ENCODE data around the gene FGFR2.

FGFR2 gene

DNA sequence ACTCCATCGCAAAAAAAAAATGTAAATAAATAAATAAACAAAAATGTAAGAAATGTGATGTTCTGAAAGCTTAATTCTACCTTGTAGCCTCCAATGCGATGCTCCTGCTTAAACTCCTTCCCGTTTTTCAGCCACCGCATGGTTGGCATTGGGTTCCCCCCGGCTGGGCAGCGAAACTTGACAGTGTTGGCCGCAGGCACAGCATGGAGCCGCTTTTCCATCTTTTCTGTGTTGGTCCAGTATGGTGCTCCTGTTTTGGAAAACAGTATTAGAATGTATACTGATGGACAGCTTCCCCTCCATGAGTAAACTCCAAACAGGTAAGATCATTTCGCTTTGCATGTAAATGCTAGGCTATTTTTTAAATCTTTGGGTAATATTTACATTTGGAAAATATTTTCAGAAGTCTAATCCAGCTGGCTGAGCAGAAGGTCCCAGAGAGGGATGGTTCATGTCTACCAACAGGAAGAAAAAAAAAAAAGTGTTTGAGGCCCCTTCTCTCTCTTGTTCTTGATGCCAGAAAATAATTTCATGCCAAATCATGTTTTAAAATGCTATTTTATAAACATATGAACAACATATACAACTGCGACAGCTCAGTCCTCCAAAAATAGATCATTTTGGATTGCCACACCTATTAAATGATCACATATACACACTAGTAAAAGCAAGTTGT, 46.9 kb downstream of the FGFR2 start:
- DNase-seq: no peak

GRCh38 chr10:121544301-121544869, 53.9 kb downstream of the FGFR2 start:
- DNase-seq: no peak

DNA sequence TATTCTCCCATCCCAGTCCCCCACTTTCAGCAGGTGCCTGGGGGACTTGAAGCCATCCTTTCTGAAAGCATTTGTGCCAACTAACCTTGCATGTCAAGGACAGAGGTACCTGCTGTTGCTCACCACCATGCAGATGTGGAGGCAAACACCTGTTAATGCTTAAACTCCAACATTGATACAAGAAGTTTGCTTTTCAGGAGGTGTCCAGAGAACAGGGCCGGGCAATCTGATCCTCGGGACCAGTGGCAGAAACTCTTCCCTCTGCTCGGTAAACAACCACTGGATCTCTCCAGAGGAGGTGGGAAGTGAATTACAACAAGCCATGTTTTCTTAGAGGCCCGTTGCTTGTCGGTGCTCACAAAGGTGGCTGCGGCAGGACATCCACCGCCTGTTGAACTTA, 54.7 kb downstream of the FGFR2 start:
- no peak for DNase-seq

GRCh38 chr10:121541450-121542120, 56.7 kb downstream of the FGFR2 start:
- no peak for DNase-seq

DNA sequence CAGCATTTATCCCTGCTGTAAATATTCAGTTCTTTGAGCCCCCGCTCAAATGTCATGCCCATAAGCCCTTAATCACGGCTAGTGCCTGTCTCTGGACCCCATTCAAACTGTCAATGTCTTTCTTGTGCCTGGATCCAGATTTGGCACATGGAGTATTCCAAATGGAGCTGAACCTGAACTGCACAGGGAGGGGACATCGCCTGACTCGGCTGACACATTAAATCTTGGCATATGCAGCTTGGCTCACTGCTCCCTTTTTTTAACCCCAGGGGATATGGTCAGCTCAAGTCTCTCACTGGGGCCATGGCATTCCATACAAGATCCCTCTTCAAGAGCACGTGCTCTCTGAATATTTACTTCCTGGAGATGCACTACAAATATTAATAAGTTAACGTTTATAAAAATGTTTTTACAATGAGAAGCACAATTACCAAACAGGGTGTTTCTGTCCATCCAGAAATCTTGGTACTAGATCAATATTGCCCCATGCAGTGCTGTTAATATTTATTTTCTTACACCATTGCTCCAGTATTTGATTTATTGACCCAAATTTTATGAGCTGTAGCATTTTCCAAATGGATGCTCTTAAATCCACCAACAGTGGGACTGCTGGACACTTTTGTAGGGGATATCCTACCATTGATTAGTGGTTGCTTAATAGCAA, 57.4 kb downstream of the FGFR2 start:
- DNase-seq: no peak

- DNase-seq: no peak
Measured at GRCh38 chr10:121539786-121540185, 58.5 kb downstream of the FGFR2 start.

DNA sequence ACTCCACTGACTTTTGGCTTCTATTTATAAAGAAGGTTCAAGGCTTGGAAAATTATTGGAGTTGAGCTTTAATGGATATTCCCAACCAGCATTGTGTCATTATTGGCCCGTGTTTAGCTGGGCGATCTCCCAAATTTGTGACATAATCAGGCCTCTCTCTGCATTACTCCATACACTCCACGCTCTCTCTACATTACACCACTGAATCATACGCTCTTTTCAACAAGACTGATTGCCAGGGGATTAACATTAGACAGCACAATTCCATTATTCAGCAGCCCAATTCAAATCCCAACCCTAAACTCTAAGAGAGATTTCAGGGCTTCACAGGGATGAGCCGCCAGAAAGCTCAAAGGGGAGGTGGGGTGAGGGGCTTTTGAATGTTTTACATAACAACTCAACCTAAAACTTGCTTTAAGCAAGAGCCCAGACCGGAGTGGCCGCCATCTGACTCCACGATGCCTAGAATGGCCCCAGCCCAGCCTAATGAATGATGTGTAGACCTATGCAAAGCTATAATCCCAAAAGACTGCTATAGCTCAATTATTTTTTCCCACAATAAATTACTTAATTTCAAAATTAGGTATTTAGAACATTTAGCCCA, 61.8 kb downstream of the FGFR2 start:
- no peak for DNase-seq

DNA sequence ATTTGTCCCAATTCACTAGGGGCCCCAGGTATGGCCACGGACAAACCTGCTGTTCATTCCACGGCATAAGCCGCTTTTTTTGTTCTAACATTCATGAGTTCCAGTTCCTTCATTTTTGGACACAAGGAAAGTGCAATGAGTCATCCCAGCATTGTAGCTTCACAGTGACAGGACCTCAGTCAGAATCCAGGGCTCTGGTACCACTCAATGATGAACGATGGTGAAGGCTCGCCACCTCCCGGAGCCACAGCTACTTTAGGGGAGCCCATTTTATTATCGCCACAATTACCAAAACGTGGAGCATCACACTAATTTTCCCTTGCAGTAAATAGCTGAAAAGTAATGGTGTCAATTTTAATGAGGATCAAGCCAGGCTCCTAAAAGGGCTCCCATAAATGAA, 62.9 kb downstream of the FGFR2 start:
- DNase-seq: no peak

DNA sequence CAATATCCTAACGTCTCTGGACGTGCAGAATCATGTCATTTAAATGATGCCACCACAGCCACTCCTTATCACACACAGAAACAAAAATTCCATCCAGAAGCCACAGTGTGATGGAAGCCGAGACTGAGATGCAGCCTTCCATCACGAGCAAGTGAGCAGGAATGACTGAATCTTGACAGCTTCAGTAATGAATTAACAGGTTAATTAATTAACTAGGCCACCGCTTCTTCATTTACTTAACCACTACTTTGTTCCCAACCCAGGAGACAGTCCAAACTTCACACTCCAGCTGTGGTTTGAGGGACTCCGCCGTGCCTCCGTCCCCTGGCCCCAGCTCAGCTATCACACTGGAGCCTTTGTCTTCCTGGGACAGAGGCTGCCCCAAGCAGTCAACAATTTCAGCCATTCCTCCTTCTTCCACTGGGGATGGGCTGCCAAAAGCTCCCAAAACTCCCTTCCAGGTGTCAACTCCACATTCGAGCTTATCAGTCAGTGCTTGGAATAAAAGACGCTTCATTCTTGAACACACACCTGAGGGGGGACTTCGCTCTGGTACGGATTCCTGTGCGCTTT, 65.9 kb downstream of the FGFR2 start:
- no peak for DNase-seq

- no peak for DNase-seq
Measured at GRCh38 chr10:121531830-121532178, 66.4 kb downstream of the FGFR2 start.

DNA sequence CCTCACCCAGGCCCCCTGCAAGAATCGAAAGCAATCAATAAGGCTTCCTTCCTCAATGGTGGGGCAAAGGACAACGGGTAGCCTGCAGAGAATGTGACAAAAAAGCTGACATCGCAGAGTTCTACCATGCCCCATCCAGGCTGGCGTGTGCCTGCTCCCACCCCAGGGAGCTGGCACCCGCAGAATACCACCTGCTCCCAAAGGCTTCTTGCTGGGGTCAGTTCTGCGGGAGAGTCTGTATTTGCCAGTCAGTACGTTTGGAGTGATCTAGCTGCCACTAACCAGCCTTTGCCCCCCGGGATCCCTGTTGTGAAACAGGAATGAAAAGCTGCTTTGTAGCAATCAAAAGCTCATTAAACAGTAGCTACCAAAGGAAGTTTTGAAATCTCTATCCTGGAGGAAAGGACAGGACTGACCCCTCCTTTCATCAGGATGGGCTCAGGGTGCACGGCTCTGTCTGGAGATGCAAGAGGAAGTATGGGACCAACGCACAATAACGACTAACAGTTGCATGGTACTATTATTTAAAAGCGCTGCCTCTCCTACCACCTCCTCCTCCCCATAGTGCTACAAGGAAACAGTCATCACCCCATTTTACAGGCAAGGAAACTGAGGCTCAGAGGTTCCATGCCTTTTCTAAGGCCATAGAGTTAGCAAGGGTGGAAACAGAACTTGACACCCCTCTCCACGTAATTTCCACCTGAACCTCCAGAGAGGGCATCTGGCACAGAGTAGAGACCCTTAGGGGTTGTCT, 67.0 kb downstream of the FGFR2 start:
- no peak for DNase-seq

DNA sequence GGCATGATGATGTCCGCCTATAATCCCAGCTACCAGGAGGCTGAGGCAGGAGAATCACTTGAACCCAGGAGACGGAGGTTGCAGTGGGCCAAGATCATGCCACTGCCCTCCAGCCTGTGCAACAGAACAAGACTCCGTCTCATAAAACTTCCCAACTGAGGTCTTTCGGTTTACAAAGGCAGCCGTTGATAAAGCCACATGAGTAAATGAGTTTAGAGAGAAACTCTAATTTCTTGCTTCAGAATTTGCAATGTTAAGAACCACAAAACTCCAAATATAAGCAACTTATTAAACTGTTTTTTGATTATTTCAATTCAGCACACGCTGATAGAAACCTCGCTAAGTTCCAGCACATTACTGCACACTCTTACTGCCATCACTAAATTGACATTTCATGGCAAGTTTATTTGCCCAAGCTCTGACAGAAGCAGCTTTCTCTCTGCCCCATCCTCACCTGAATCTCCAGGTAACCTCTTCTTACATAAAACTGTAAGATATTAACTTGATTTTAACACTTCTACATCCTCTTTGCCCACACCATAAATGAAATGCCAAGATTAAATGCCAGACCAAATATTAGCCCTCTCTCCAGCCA, 67.7 kb downstream of the FGFR2 start:
- DNase-seq: no peak

DNA sequence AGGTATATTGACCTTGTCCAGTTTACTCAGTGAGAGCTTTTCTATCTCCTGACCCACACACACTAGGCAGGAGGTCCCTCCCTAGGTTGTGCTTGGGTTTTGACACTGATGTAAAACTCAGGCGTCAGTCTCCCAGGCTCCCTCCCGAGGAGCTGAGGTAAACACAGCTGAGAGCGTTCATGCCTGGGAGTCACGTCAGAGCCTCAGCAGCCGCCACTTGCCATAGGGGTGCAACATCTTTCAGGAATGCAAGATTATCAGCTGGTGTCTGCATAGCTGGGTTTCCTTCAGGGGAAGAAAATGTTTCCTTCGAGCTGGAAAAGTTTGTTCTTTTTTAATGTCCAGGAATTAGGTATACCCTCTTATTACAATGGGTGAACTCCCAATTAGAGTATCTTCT, 70.6 kb downstream of the FGFR2 start:
- DNase-seq: no peak

- DNase-seq: no peak
Measured at GRCh38 chr10:121526801-121527221, 71.4 kb downstream of the FGFR2 start.

GRCh38 chr10:121526135-121526790, 72.0 kb downstream of the FGFR2 start:
- DNase-seq: no peak

DNA sequence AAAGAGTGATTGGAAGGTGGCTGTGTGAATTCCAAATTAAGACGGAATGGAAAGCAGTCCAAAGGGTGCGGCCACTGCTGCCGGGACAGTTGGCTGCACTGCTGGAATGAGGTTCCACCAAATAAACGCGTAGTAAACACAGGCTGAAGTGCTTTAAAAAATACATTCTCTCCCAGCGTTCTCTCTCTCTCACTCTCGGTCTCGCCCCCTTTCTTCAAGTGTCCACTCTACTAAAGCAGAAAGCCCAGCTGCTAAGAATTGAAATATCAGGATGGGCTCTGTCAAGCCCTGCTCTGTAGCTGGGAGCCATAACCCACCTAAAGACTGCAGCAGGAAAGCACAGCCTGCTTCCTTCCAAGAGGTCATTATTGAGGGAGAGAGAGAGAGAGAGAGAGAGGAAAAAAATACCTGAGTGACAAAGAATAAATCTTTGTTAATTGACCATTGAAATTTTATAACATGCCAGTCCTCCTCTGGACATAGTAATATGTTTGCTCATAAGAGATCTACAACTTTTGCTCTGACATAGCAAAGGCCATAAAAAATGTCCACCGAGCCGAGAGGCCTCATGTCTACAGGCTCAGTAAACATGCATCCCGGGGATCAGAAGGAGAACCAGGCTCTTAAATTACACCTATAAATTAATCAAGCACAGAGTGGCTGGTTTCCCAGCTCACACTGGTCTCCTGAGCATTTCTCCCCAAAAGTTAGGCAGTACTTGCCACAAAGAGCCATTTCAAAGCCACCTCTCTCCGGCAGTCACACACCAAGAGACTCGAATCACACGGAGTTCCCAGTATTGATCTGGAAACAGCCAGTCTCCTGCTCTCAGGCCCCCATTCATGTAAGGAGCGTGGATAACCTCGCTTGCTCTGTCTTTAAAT, 72.8 kb downstream of the FGFR2 start:
- no peak for DNase-seq

DNA sequence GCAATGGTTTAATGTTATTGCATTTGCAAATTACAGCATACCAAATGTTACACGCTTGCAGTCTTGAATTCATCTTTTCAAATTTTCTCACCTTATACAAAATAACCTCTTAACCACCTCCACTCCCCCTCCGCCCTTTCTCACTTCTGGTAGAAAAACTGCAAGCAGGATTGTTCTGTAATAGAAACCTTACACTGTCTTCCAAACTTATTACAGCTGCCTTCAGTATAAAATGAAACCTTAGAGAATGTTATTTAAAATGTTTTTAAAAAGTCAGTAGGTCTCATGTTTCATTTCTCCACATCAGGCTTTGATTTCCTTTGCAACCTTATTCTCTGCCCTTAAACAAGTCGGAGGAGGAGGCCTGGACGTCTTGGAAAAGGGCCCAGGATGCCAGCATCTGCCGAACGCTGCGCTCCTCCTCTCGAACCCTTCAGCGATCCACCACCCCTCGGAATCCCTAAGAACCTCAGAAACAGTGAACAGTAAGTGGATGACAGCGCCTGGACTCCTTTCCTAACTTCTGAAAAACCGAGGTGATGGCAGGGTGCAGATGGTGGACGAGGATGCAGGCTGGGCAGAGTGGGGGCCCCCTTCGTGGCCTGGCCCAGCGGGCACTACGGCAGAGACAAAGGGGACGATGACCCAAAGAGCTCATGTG, 74.0 kb downstream of the FGFR2 start:
- DNase-seq: no peak

DNA sequence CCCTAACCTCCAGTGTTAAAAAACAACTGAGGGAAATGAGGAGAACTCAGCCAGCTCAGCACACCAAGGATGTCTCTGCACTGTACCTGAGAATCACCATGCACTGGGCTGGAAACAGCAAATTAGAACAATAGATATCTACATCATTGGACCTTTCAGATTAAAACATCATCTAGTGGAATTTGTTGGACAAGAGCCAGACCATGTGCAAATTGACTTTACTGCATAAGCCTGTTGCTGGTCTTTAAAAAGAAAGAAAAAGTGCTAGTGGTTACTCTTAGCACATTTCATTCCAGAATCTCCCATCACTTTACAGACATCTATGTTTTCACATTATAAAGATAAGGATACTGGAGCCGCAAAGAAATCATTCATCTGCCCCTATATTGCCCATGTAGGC, 75.4 kb downstream of the FGFR2 start:
- no peak for DNase-seq

DNA sequence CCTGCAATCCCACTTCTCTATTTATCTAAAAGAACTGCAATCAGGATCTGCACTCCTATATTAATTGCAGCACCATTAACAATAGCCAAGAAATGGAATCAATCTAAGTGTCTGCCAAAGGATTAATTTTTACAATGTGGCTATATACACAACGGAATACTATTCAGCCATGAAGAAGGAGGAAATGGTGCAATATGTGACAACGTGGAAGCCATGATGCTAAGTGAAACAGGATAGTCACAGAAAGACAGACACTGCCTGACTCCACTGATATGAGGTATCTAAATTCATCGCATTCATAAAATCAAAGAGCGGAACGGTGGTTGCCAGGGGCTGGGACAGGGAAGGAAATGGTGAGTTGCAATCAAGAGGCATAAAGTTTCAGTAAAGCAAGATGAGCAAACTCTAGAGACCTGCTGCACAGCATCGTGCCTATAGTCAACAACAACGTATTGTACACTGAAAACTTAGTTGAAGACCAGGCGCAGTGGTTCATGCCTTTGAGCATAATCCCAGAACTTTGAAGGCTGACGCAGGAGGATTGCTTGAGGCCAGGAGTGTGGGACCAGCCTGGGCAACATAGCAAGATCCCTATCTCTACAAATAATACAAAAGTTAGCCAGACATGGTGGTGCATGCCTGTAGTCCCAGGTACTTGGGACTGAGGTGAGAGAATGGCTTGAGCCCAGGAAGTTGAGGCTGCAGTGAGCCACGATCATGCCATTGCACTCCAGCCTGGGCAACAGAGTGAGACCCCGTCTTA, 76.3 kb downstream of the FGFR2 start:
- no peak for DNase-seq
